CD1c-positive myeloid dendritic cell (primary cell): ENCODE data around the gene SRPK2.
"Not testable (repeated sequence)": the region's sequence is repeated elsewhere in the genome, so short reads cannot be mapped to it uniquely, and the experiment has no call there.

Experiments
- DNase-seq: peaks from one replicate; pipeline ENCODE4 v3.0.0-alpha.2; 2016; ENCODE audit errors: extremely low spot score

Gene SRPK2

DNA sequence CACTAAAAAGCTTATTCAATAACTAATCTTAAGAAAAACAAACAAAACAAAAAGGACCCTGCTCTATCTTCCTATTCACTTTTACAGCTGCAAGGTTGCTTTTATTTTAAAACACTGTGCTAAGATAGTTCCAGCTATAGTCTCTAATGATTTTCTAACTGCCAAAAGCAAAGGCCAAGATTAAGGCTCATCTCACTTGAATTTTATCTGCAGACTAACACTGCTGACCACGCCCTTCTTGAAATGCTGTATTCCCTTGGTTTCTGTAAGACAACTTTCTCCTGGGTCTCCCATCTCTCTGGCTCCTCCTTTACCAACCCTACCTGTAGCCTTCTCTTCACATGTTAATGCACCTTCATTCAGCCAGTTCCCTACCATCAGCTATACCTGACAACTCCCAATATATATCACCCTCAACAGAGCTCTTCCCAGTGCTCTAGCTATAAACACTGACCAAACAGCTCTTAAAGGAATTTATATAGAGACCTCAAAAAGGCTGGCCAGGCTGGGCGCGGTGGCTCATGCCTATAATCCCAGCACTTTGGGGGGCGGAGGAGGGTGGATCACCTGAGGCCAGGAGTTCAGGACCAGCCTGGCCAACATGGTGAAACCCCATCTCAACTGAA is 11.7 kb downstream of the SRPK2 start:
- DNase-seq, result no peak

DNA sequence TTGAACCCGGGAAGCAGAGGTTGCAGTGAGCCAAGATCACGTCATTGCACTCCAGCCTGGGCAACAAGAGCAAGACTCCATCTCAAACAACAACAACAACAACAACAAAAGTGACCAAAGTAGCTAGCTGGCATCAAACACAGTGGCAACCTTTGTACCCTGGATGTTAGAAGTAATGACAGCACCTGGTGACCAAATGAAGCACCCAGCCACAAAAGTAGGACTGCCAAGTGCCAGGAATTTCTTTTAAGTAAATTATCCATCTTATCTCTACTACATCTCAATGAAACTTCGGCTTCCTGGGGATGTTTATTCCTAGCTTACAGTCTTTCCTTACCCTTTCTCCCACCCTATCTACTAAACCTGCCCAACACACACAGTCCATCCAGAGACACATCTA is 18.8 kb downstream of the SRPK2 start:
- DNase-seq, result no peak

DNA sequence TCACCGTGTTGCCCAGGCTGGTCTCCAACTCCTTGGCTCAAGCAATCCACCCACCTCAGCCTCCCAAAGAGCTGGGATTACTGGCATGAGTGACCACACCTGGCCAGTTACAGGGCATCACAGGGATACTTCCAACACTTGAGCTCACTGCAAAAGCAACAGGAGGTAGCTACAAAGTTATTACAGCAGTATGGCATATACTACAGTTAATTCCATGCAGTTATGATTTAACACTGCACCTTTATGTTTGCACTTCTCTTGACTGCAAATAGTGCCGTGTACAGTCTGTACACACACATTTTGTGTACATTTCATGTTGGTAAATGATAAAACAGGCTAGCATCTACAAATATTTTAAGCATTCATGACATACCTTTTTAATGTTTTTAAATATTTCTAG is 21.3 kb downstream of the SRPK2 start:
- no peak for DNase-seq

DNA sequence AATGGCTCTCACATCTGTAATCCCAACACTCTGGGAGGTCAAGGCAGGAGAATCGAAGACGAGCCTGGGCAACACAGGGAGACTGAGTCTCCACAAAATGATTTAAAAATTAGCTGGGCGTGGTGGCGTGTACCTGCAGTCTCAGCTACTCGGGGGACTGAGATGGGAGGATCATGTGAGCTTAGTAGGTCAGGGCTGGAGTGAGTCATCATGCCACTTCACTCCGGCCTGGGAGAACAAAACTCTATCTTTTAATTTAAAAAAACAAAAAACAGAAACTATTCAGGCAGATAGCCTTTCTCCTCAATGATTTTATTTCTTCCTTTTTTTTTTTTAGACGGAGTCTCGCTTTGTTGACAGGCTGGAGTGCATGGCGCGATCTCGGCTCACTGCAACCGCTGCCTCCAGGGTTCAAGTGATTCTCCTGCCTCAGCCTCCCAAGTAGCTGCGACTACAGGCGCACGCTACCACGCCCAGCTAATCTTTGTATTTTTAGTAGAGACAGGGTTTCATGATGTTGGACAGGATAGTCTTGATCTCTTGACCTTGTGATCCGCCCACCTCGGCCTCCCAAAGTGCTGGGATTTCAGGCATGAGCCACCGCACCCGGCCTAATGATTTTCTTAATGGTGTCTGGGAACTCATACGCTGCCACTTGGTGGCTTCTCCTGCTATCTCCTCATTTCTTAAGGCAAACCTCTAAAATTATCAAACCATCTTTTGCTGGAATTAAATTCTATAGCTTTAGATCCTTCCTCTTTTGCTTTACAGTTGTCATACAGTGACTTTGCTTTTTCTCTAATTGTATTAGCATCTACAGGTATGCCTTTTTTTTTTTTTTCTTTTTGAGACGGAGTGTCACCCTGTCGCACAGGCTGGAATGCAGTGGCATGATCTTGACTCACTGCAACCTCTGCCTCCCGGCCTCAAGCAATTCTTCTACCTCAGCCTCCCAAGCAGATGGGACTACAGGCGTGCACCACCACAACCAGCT is 22.9 kb downstream of the SRPK2 start:
- no peak for DNase-seq

DNA sequence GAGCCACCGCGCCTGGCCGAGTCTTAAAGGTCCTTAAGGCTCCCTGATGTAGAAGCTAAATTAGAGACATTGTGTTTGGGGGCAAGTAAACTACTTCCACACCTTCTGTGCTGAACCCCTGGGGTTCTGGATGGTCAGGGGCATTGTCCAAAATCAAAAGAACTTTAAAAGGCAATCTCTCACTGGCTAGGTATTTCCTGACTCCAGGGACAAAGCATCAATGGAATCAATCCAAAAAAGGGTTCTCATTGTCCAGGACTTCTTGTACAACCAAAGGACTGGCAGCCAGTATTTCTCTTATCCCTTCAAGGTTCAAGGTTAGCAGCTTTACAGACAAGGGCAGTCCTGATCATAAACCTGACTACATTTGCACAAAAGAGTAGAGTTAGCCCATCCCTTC is 24.0 kb downstream of the SRPK2 start:
- no peak for DNase-seq

DNA sequence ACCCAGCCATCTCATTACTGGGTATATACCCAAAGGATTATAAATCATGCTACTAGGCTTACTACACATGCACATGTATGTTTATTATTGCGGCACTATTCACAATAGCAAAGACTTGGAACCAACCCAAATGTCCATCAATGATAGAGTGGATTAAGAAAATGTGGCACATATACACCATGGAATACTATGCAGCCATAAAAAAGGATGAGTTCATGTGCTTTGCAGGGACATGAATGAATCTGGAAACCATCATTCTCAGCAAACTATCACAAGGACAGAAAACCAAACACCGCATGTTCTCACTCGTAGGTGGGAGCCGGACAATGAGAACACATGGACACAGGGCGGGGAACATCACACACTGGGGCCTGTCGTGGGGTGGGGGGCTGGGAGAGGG is 25.1 kb downstream of the SRPK2 start:
- not testable (repeated sequence) for DNase-seq

DNA sequence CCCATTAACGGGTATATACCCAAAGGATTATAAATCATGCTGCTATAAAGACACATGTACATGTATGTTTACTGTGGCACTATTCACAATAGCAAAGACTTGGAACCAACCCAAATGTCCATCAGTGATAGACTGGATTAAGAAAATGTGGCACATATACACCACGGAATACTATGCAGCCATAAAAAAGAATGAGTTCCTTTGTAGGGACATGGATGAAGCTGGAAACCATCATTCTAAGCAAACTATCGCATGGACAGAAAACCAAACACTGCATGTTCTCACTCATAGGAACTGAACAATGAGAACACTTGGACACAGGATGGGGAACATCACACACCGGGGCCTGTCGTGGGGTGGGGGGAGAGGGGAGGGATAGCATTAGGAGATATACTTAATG is 26.0 kb downstream of the SRPK2 start:
- DNase-seq, result not testable (repeated sequence)

DNA sequence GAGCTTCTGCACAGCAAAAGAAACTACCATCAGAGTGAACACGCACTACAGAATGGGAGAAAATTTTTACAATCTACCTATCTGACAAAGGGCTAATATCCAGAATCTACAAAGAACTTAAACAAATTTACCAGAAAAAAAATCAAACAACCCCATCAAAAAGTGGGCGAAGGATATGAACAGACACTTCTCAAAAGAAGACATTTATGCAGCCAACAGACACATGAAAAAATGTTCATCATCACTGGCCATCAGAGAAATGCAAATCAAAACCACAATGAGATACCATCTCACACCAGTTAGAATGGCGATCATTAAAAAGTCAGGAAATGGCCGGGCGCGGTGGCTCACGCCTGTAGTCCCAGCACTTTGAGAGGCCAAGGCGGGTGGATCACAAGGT is 26.7 kb downstream of the SRPK2 start:
- not testable (repeated sequence) for DNase-seq

DNA sequence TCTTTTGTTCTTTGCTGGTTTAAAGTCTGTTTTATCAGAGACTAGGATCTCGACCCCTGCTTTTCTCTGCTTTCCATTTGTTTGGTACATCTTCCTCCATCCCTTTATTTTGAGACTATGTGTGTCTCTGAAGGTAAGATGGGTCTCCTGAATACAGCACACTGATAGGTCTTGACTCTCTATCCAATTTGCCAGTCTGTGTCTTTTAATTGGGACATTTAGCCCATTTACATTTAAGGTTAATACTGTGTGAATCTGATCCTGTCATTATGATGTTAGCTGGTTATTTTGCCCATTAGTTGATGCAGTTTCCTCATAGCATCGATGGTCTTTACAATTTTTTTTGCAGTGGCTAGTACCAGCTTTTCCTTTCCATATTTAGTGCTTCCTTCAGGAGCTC is 28.6 kb downstream of the SRPK2 start:
- DNase-seq, result not testable (repeated sequence)

DNA sequence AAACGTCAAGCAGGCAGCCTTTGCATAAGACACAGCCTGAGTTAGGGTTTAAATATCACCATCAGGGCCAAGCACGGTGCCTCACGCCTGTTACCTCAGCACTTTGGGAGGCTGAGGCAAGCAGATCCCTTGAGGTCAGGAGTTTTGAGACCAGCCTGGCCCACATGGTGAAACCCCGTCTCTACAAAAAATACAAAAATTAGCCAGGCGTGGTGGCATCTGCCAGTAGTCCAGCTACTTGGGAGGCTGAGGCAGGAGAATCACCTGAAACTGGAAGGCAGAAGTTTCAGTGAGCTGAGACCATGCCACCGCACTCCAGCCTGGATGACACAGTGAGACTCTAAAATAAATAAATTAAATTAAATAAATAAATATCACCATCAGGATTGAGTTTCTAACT is 33.0 kb downstream of the SRPK2 start:
- no peak for DNase-seq

DNA sequence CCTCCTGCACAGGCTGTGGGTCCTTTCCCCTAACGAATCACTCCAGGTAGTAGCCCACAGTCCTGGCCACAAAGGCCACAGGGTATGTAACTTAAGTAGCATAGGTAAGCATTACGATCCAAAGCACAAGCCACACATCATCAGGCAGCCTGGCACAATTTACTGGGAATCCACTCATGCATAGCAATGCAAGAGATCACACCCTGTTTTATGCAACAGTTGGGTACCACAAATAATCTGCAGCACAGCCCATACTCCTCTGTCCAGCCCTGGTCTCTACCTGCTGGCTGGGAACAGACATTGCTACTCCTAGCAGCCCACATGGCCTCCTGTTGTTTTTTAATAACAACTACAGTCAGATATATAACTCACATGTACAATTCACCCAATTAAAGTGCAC is 34.3 kb downstream of the SRPK2 start:
- DNase-seq, result no peak

DNA sequence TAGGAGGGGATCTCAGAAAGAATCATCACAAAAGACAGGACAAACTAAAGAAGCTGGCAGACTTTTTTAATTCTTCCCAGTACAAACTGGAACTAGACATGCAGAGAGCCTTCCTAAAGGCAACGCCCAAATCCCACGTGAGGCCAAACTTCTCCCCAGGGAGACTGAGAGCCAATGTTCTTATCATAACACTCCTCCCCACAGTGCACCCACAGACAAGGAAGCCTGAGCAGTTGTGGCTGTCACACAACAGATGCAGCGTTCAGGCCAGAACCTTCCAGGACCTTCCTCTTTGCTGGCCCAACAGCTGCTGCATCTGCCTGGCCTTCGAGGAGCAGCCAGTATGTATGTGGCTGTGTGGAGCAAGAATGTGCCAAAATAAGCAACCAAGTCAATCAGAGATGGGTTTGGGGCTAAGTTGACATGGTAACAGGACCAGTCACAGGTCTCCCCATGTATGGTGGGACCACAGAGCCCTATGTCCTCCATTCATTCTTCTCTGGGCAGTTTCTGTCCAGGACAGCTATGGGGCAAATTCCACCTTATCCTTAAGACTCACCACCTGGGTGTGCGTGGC is 34.9 kb downstream of the SRPK2 start:
- DNase-seq, result peak; percentile 76

DNA sequence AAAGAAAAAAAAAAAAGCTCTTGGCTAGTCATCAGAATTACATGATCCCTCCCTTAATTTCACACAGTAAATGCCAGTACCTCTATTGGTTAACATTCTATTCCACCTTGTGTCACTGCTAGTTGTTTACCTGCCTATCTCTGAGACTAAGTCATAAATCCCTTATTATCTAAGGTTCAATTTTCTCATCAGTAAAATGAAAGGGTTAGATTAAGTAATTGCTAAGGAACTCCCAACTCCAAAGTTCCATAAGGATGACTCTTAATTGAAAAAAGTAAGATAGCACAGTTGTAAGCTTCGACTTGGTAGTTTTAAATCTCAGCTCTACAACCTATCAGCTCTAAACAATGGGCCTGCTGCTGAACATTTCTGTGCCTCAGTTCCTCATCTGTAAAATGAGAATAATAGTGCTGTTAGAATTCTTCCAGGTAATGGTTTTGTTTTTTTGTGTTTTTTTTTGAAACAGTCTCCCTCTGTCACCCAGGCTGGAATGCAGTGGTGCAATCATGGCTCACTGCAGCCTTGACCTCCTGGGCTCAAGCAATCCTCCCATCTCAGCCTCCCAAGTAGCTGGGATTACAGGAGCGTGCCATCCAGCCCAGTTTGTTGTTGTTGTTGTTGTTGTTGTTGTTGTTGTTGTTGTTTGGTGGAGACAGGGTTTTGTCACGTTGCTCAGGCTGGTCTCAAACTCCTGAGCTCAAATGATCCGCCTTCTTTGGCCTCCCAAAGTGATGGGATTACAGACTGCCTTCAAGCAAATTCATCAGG is 35.6 kb downstream of the SRPK2 start:
- no peak for DNase-seq

DNA sequence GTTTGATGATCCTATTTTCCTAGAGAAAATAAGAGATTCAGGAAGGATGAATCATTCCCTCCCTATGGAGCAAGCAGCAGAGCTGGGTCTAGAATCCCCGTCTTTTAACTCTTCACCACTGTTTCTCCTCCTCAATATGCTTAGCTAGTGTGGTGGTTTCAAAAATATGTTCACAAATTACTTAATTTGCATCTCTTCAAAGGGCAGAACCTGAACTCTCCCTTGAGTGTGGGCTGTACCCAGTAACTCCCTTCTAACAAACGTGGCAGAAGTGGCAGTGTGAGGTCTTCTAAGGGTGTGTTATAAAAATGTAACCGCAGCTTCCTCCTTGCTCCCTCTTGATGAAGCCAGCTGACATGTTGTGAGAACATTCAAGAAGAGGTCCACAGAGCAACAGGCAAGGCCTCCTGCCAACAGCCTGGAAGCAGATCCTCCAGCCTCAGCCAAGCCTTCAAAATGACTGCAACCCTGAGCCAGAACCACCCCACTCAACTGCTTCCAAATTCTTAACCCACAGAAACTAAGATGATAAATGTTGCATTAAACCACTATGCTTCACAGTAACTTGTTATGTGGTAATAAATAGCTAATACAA is 36.6 kb downstream of the SRPK2 start:
- DNase-seq, result peak; percentile 88

DNA sequence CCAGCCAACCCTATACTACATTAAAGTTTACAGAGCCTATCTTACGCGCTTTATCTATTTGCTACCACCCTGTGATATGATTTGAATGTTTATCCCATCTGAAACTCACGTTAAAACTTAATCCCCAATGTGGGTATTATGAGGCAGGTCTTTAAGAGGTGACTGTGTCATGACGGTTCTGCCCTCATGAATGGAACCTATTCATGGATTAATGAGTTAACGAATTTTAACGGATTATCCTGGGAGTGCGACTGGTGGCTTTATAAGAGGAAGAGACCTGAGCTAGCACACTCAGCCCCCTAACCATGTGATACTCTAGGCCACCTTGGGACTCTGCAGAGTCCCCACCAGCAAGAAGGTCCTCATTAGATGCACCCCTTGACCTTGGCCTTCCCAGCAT is 37.8 kb downstream of the SRPK2 start:
- no peak for DNase-seq

DNA sequence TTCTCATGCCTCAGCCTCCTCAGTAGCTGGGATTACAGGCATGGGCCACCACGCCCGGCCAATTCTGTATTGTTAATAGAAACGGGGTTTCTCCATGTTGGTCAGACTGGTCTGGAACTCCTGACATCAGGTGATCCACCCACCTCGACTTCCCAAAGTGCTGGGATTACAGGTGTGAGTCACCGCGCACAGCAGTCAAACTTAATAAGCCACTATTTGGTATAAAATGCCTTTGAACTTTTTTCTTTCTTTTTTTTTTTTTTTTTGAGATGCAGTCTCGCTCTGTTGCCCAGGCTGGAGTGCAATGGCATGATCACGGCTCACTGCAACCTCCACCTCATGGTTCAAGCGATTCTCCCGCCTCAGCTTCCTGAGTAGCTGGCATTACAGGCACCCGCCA is 40.5 kb downstream of the SRPK2 start:
- not testable (repeated sequence) for DNase-seq

DNA sequence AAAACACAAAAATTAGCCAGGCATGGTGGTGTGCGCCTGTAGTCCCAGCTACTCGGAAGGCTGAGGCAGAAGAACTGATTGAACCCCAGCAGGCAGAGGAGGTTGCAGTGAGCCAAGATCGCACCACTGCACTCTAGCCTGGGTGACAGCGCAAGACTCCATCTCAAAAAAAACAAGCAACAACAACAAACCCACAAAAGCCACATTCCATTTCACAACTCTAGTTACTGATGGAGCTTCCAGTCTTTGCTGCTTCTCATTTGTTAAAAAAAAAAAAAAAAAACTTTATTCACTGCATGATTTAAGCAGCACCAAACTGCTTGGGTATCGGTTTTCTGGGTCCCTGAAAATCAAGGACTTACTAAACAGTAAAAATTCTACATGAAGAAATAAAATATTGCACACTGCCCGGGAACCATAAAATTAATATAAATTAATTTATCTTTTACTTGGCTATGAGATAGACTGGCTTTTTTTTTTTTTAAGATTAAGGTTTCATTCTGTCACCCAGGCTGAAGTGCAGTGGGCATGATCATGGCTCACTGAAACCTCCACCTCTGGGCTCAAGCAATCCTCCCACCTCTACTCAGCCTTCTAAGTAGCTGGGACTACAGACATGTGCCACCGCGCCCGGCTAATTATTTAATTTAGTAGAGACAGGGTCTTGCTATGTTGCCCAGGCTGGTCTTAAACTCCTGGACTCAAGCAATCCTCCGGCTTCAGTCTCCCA is 42.0 kb downstream of the SRPK2 start:
- DNase-seq, result peak; percentile 56

DNA sequence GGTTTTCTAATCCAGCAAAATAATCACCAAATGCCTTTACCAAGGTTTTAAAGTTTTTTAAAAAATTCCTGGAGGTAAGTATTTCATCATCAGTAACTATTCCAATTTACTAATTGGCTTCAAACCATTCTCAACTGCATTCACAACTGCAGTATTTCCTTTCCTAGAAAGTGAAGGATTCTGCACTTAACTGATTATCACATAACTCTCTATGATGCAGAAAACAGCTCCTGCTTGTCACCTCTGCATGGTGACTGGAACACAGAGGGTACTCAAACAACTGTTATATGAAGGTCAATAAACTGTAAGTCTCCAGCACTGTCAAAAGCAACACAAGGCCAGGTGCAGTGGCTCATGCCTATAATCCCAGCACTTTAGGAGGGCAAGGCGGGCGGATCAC is 42.6 kb downstream of the SRPK2 start:
- no peak for DNase-seq

DNA sequence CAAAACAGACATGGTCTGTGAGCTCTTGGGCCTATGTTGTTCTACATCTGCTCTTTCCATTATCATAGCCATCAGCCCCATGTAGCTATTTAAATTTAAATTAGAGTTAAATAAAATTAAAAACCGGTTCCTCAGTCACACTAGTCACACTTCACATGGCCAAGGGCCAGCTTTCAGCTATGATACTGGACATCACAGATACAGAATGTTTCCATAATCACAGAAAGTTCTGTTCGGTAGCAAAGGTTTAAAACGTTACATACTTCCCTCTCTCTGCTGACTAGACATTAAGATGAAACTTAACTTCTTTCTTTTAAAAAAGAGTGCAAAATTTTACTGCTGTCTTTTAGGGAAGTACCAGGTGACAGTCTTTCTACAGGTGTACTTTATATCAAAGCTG is 43.0 kb downstream of the SRPK2 start:
- DNase-seq, result peak; percentile 16

DNA sequence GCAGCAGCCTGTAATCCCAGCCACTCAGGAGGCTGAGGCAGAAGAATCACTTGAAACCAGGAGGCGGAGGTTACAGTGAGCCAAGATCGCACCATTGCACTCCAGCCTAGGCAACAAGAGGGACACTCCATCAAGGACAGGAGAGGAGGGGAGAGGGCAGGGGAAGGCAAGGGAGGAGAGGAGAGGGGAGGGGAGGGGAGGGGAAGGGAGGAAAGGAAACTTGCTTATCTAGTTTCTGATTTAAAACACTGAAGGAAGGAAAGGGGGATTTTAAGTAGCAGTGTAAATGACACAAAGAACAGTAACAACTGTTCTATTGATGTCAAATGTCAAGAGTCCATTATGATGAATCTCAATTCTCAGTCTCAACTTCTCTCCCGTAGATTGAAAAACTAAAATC is 43.7 kb downstream of the SRPK2 start:
- no peak for DNase-seq
